Dendritic cell treated with granulocyte-macrophage colony-stimulating factor and Interleukin-4, amounts not matched to agents 40 ng/mL and 50 ng/mL, for 4 days (primary cell): Measurements from ENCODE around the gene SLA2.
A peak's percentile ranks its signal among the peaks of the same experiment; 100 is the strongest.
"Not testable (repeated sequence)": the region's sequence is repeated elsewhere in the genome, so short reads cannot be mapped to it uniquely, and the experiment has no call there.

ENCODE experiments used
- H3K27ac Mint-ChIP-seq: one replicate; pipeline ENCODE4 v1.8.0; 2022; ENCODE audit warnings: mild to moderate bottlenecking, mixed read lengths
- H3K27me3 Mint-ChIP-seq: one replicate; pipeline ENCODE4 v1.8.0; 2022; ENCODE audit warnings: mild to moderate bottlenecking, mixed read lengths
- H3K36me3 Mint-ChIP-seq: one replicate; pipeline ENCODE4 v1.8.0; 2022; ENCODE audit warnings: low read depth, mixed read lengths
- H3K4me1 Mint-ChIP-seq: one replicate; pipeline ENCODE4 v1.8.0; 2022; ENCODE audit warnings: low read depth, mixed read lengths
- H3K4me3 Mint-ChIP-seq: one replicate; pipeline ENCODE4 v1.8.0; 2022; ENCODE audit warnings: mild to moderate bottlenecking, moderate library complexity, mixed read lengths
- H3K9me3 Mint-ChIP-seq: one replicate; pipeline ENCODE4 v1.8.0; 2022; ENCODE audit warnings: mixed read lengths
- intact Hi-C: fragments of 100-400 bp; cut with micrococcal nuclease; formaldehyde crosslinking; loops from one replicate; pipeline ENCODE4 v1.15.0; 2022

SLA2 gene

DNA sequence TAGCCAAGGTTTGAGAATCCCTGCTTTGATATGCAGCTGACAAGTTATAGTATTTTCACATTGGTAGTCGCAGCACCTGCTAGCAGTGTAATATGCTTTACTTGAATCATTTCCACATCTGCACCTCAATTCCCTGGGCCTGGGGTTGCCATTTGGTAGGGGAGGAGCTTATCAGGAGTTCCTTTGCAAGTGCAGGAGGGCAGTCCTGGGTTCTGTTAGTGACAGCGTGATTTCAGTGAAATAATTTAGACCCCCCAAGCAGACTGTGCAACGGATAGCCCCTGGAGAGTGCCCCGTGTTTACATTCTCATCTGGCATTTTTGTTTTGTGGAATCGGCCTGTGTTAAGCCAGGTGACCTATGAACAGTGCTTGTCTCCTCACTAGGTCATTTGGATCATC lies 34.4 kb downstream of the SLA2 start:
- Mint-ChIP-seq H3K9me3 (no peaks in the 10 kb centered on the region), H3K36me3 (peaks cover 84% of the 10 kb centered on the region), H3K4me3 (no peak overlapping the region), H3K27ac (no peak overlapping the region), H3K4me1 (peaks cover 20% of the 10 kb centered on the region), H3K27me3 (no peaks in the 10 kb centered on the region)
- intact Hi-C loops, result loop anchor here (1.0 to 10.0 kb wide), 2 partner anchors 143 to 253 kb away; a partner anchor contains a TSS

DNA sequence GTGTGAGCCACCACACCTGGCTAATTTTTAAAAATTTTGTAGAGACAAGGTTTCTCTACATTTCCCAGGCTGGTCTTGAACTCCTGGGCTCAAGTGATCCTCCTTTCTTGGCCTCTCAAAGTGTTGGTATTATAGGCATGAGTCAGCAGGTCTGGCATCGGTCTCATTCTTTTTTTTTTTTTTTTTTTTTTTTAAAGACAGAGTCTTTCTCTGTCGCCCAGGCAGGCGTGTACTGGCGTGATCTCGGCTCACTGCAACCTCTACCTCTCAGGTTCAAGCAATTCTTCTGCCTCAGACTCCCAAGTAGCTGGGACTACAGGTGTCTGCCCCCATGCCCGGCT lies 37.6 kb downstream of the SLA2 start:
- not testable (repeated sequence) for H3K4me3 Mint-ChIP-seq, H3K27me3 Mint-ChIP-seq, H3K9me3 Mint-ChIP-seq, H3K27ac Mint-ChIP-seq
- intact Hi-C loops, result loop anchor here (5.0 kb wide), 3 partner anchors 36 to 164 kb away; partner anchors contain the start of genes DSN1 and TGIF2
- peaks cover 73% of the 10 kb centered on the region for H3K36me3 Mint-ChIP-seq
- H3K4me1 Mint-ChIP-seq, result peaks cover 35% of the 10 kb centered on the region

DNA sequence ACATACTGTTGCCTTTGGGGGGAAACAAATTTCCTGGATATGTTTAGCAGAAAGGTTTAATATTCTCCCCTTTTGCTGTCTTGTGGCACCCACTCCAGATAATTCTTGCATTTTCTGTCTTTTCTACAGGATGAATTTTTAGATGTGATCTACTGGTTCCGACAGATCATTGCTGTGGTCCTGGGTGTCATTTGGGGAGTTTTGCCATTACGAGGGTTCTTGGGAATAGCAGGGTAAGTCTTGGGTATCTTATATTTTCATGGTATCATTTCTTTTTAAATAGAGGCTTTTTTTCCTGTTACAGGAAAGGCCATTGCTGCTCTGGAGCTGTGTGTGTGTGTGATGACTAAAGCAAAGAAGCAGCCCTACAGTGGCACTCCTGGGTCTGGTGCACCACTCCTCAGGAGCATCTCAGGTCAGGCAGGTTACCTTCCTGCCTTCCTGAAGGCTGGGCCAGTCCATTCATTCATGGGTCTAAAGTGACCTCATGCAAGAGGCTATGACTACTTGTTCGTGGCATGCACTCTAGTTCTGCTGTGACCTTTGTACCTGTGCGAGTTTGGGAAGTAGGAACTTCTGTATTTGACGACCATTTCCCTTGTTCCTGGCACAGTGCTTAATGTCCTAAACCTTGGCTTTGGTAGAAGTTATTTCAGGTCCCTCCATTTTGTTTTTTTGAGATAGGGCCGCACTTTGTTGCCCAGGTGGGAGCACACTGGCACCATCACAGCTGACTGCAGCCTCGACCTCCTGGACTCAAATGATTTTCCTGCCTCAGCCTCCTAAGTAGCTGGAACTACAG lies 38.2 kb downstream of the SLA2 start:
- Mint-ChIP-seq H3K36me3 (peaks cover 68% of the 10 kb centered on the region), H3K4me3 (peak overlapping the region; percentile 30), H3K9me3 (no peaks in the 10 kb centered on the region), H3K27ac (peak overlapping the region; percentile 95), H3K4me1 (peaks cover 34% of the 10 kb centered on the region), H3K27me3 (no peaks in the 10 kb centered on the region)
- intact Hi-C loops, result loop anchor here (5.0 kb wide), 3 partner anchors 35 to 165 kb away; partner anchors contain the start of genes DSN1 and TGIF2

DNA sequence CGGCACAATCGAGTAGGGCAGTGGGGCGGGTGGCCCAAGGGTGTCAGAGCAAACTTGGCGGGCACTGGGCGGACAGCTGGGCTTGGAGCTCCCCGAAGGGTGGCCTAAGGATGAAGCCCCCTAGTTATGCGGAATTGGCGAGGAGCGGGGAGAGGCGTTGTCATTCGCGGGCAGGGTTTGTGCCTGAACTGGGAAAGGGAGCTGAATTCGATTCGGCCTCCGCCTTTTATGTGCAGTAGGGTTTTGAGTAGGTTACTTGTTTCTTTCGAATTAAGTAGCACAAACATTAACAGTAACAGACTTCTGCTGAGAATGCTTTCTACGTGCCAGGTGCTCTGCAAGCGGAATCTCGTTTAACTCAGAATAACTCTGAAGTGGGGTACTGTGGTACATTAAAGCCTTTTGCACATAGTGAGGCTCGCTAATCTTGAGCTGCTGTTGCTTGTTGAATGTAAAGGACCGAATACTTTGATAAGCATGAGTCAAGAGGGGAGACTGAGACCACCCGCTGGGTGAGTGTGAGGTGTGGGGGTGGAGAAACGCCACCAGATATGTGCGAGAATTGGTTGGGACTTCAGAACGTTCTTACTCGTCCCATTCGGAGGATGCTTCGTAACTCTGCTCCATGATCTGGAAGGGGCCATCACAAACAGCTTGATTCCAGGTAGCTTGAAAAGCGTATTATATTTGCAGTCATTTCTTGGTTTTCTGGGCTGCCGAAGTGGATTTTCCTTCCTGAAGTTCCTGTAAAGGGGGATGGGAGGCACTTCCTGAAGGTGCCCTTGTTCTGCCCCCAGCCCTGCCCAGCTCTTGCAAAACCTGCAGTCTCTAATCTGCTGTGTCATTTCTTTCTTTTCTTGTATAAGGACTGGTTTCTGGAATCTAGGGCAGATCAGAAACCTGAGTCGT lies 39.6 kb downstream of the SLA2 start:
- Mint-ChIP-seq H3K27me3 (no peaks in the 10 kb centered on the region), H3K36me3 (peaks cover 54% of the 10 kb centered on the region), H3K9me3 (no peaks in the 10 kb centered on the region), H3K4me3 (peak overlapping the region; percentile 99), H3K27ac (peak overlapping the region; percentile 95), H3K4me1 (peaks cover 35% of the 10 kb centered on the region)
- intact Hi-C loops, result loop anchor here (5.0 kb wide), 3 partner anchors 34 to 166 kb away; partner anchors contain the start of genes DSN1 and TGIF2

DNA sequence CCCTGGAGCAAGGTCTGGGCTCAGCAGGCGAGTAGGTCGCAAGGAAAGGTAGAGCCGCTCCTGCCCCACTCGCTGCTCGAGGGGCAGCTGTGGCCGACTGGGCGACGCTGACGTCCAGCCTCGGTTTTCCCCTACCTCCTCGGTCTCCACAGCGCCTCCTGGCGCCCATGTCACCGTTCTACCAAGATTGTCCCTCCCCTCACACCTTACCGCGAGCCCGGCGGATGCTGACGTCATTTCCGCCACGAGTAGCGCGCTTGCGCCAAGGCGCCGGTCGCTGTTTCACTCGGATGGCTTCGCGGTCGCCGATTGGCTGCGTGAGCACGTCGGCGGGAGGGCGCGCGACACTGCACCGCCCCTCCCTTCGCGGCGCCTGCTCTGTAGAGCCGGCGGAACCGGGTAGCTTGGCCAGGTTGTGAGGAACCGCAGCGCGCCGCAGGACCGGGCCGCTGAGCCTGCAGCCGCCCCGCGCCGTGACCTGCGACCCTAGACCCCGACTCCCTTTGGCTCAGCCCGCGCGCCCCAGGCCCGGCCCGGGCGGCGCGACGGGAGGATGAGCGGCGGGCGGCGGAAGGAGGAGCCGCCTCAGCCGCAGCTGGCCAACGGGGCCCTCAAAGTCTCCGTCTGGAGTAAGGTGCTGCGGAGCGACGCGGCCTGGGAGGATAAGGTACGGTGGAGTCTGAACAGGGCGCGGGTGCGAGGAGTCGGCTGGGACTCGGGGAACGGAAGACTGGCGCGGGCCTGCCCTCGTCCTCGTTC lies 40.4 kb downstream of the SLA2 start, which contains the start of gene RAB5IF:
Gene RAB5IF, plus strand, starts transcription at position 381 of the 759 bp plus-strand sequence. Its CDS starts 173 bp downstream, at position 554.
- intact Hi-C loops, result loop anchor here (1.0 to 5.0 kb wide), 5 partner anchors 10 to 167 kb away; partner anchors contain the start of genes DSN1 and TGIF2
- Mint-ChIP-seq H3K36me3 (peaks cover 46% of the 10 kb centered on the region), H3K9me3 (no peaks in the 10 kb centered on the region), H3K4me1 (peaks cover 40% of the 10 kb centered on the region), H3K4me3 (peak within 1 kb of the TSS; percentile 99), H3K27me3 (no peaks in the 10 kb centered on the region), H3K27ac (peak within 1 kb of the TSS; percentile 95)

DNA sequence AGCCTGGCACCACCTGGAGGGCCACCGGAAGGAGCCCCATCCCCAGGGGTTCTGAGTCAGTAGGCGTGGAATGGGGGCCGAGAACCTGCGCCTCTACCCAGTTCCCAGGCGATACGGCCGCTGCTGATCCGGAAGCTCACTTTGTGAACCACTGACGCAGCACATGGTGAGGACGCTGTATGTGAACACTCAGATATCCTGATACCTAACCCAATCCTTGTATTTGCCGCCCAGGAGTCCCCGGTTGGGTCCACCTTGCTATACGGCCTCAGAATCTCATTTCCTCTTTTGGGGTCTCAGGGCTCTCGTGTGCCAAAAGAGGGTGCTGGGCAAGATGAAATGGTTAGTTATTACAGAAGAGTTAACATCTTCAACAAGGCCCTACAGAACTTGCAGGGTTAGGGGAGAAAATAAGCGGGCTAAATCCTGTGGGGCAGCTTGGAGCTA lies 41.0 kb downstream of the SLA2 start:
- H3K27ac Mint-ChIP-seq, result peak overlapping the region; percentile 95
- H3K4me3 Mint-ChIP-seq, result peak overlapping the region; percentile 99
- peaks cover 46% of the 10 kb centered on the region for H3K4me1 Mint-ChIP-seq
- peaks cover 40% of the 10 kb centered on the region for H3K36me3 Mint-ChIP-seq
- no peaks in the 10 kb centered on the region for H3K9me3 Mint-ChIP-seq
- no peaks in the 10 kb centered on the region for H3K27me3 Mint-ChIP-seq
- intact Hi-C loops, result loop anchor here (1.0 to 5.0 kb wide), 5 partner anchors 10 to 167 kb away; partner anchors contain the start of genes DSN1 and TGIF2

DNA sequence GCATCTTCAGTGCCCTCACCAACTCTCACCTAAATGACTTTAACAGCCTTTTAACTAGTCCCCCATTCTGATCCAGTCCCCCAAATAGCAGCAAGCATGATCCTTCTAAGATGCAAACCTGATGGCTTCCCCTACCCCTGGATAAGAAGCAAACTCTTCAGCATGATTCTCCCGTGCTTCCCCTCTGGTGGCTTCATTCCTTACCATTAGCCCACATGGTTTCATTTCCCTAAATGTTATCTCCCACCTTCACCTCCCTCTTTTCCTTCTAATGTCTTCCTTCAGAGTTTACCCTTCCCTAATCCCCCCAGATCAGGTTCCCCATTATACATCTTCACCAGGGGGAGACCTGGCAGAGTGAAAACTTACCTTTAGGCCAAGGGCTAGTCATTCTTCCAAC lies 44.5 kb downstream of the SLA2 start:
- intact Hi-C loops, result no loop called here

DNA sequence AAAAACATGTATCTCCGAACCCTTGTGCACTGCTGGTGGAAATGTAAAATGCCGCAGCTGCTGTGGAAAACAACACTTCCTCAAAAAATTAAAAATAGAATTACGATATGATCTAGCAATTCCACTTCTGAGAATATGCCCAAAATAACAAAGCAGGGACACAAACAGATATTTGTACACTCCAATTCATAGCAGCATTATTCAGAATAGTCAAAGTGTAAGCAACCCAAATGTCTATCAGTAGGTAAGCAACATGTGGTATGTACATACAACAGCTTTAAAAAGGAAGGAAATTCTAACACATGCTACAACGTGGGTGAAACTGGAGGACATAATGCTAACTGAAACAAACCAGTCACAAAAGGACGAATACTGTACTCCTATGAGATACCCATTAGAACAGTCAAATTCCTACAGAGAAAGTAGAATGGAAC lies 46.1 kb downstream of the SLA2 start:
- intact Hi-C loops, result no loop called here
- no peaks in the 10 kb centered on the region for H3K36me3 Mint-ChIP-seq
- peak overlapping the region; percentile 74 for H3K27ac Mint-ChIP-seq

More for the DNA sequence above, 44.5 kb downstream of the SLA2 start:
- Mint-ChIP-seq H3K27ac (peak overlapping the region; percentile 38), H3K4me1 (peaks cover 48% of the 10 kb centered on the region), H3K9me3 (no peaks in the 10 kb centered on the region), H3K4me3 (no peak overlapping the region), H3K27me3 (no peaks in the 10 kb centered on the region), H3K36me3 (peaks cover 10% of the 10 kb centered on the region)

DNA sequence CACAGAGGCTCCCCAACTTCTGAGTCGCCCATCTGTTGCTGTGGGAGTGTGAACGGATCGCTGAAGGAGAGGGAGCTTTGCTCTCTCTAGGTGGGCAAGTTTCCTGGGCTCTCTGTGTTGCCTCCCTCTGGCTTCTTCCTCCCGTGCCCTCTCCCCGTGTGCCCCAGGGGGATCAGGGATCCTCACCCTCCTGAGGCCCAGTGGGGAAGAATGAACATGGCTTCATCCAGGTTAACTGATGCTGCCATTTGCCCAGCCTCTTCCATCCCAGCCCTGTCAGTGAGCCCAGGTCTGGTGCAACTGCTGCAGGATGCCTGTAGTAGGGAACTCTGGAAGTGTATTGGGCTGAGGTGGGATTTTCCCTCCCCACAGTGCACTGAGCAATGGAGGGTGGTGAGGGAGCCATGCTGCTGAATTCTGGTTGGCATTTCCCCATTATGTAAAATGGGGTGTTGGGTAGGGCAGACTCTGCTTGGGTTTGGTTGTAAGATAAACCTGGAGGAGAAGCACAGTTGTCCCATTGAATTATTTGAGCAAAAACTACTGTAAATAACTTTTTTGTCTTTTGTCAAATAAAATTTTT lies 52.6 kb downstream of the SLA2 start:
- intact Hi-C loops, result no loop called here
- peaks cover 41% of the 10 kb centered on the region for H3K36me3 Mint-ChIP-seq
- peak overlapping the region; percentile 61 for H3K27ac Mint-ChIP-seq
- no peaks in the 10 kb centered on the region for H3K9me3 Mint-ChIP-seq
- H3K27me3 Mint-ChIP-seq, result no peaks in the 10 kb centered on the region
- no peak overlapping the region for H3K4me3 Mint-ChIP-seq
- peaks cover 58% of the 10 kb centered on the region for H3K4me1 Mint-ChIP-seq

More for the DNA sequence above, 46.1 kb downstream of the SLA2 start:
- H3K4me1 Mint-ChIP-seq, result peaks cover 54% of the 10 kb centered on the region
- no peaks in the 10 kb centered on the region for H3K27me3 Mint-ChIP-seq
- peak overlapping the region; percentile 30 for H3K4me3 Mint-ChIP-seq
- H3K9me3 Mint-ChIP-seq, result no peaks in the 10 kb centered on the region

DNA sequence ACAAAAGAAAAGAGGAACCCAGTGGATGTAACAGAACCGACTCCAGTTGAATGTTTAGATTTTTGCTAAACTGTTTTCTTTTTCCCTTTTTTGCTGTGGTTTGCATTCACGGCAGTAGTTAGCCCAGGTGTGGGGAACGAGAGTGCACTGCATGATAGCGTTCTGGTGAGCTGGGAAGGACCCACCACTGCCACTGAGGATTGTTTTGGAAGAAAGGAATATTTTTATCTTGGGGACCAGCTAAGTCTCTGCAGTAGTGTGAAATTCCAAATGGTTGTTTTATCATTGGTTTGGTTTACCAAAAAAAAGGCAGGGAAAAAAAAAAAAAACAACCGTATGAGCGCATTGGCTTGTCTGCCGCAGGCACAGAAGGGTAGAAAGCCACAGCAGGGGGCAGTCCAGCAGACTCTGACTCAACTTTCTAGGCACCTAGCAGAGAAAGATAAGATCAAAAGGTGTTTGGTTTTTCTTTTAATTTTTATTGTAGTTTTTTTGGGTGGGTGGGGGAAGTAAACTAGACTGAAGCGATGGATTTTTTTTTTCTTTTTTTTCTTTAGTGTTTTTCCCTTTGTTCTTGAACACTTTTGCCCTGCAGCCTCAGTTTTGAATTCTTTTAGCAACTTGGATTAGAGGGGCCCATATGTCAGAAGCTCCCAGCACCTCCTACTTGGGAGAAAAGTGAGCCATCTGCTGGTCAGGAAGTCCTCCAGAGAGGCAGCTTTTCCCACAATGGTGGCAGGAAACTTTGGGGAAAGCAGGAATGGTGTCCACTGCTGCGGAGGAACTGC lies 53.9 kb downstream of the SLA2 start:
- no peaks in the 10 kb centered on the region for H3K9me3 Mint-ChIP-seq
- H3K4me1 Mint-ChIP-seq, result peaks cover 67% of the 10 kb centered on the region
- intact Hi-C loops, result no loop called here

DNA sequence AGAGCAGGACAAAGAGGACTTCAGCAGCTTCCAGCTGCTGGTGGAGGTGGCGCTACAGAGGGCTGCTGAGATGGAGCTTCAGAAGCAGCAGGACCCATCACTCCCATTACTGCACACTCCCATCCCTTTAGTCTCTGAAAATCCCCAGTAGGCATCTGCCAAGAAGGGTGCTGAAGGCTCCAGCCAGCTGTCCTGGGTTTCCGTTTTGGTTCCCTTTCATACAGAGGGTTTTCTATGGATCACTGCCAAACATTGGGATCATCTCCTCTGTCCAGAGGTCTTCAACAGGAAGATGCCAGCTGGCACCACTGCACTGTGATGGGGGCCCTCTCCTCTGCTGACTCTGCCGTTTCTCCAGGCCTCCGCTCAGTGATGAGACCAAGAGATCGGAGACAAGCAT lies 54.7 kb downstream of the SLA2 start:
- peaks cover 71% of the 10 kb centered on the region for H3K4me1 Mint-ChIP-seq
- H3K27ac Mint-ChIP-seq, result no peak overlapping the region
- intact Hi-C loops, result no loop called here

More for the DNA sequence above, 53.9 kb downstream of the SLA2 start:
- H3K27ac Mint-ChIP-seq, result peak overlapping the region; percentile 61
- no peaks in the 10 kb centered on the region for H3K27me3 Mint-ChIP-seq
- no peak overlapping the region for H3K4me3 Mint-ChIP-seq
- peaks cover 48% of the 10 kb centered on the region for H3K36me3 Mint-ChIP-seq

DNA sequence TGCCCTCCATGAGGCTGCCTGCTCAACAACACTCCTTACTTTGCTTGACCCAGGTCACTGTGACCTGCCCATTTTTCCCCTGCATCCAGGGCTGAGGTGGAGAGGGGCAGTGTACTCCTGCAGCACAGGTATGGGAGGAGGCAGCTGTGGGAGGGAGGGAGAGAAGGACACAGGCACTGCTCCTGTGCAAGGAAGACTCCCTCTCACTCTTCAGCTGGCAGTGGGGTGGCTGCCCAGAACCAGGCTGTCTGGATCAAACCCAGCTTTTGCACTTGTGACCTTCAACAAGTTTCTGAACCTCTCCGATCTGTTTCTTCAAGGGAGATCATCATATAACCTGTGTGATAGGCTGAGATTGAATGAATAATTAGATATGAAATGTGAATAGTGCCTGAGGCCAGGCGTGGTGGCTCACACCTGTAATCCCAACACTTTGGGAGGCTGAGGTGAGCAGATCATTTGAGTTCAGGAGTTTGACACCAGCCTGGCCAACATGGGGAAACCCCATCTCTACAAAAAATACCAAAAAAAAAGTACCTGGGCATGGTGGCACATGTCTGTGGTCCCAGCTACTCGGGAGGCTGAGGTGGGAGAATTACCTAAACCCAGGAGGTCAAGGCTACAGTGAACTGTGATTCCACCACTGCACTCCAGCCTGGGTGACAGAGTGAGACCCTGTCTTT lies 58.5 kb downstream of the SLA2 start:
- Mint-ChIP-seq H3K9me3 (no peaks in the 10 kb centered on the region), H3K4me3 (no peak overlapping the region), H3K27me3 (no peaks in the 10 kb centered on the region), H3K27ac (peak overlapping the region; percentile 55), H3K4me1 (peaks cover 36% of the 10 kb centered on the region), H3K36me3 (peaks cover 71% of the 10 kb centered on the region)
- intact Hi-C loops, result no loop called here

More for the DNA sequence above, 54.7 kb downstream of the SLA2 start:
- Mint-ChIP-seq H3K9me3 (no peaks in the 10 kb centered on the region), H3K4me3 (no peak overlapping the region), H3K27me3 (no peaks in the 10 kb centered on the region), H3K36me3 (peaks cover 53% of the 10 kb centered on the region)
